Activated B cell treated with CpG ODN at 0.5 μM for 24 hours (primary cell): ENCODE data around the gene LHX1. TPM values are rescaled to one million over a fixed set of nuclear protein-coding genes. Genes with fewer than 3 reads are reported as not detected.

Source experiments
- ATAC-seq: fragments of 200-7000 bp; cut with Tn5 transposase; one replicate; pipeline ENCODE4 v1.10.0; 2021; ENCODE audit warnings: low read depth, mild to moderate bottlenecking, moderate library complexity
- CTCF ChIA-PET: fragments of 350-600 bp; sonication (Branson Sonifier 250); formaldehyde crosslinking; loops from one replicate; lab custom pipeline; 2021; ENCODE audit warnings: antibody characterized with exemption; lab: Charles Lee
- POLR2A ChIA-PET: fragments of 350-600 bp; sonication (Branson Sonifier 250); formaldehyde crosslinking; loops from one replicate; lab custom pipeline; 2021; ENCODE audit warnings: antibody characterized with exemption; lab: Charles Lee
- DNase-seq: peaks from one replicate; pipeline ENCODE4 v3.0.0; 2022
- H3K27ac Mint-ChIP-seq: one replicate; pipeline ENCODE4 v1.8.0; 2020; ENCODE audit warnings: mixed read lengths
- H3K27me3 Mint-ChIP-seq: one replicate; pipeline ENCODE4 v1.8.0; 2021; ENCODE audit warnings: mixed read lengths
- H3K36me3 Mint-ChIP-seq: one replicate; pipeline ENCODE4 v1.8.0; 2021; ENCODE audit warnings: low read depth, mixed read lengths
- H3K4me1 Mint-ChIP-seq: one replicate; pipeline ENCODE4 v1.8.0; 2021; ENCODE audit warnings: mixed read lengths
- H3K4me3 Mint-ChIP-seq: one replicate; pipeline ENCODE4 v1.8.0; 2020; ENCODE audit warnings: mild to moderate bottlenecking, mixed read lengths
- H3K9me3 Mint-ChIP-seq: one replicate; pipeline ENCODE4 v1.8.0; 2020; ENCODE audit warnings: mixed read lengths
- CTCF ChIP-seq: fragments of 200-600 bp; IDR thresholded peaks from one replicate; pipeline ENCODE4 v1.8.0; 2022; ENCODE audit warnings: antibody characterized with exemption, mild to moderate bottlenecking
- intact Hi-C: fragments of 100-400 bp; cut with micrococcal nuclease; formaldehyde crosslinking; loops from one replicate; pipeline ENCODE4 v1.15.1; 2024
- total RNA-seq: library from RNA; stranded (reverse); gene quantifications from 2 replicates; pipeline ENCODE4 v1.2.3, GENCODE V29; 2022

LHX1 gene
- total RNA-seq, 1 donor from 2014 or later = not detected

- no peak overlapping the region for H3K27ac Mint-ChIP-seq
- ChIA-PET POLR2A (no interaction called here), CTCF (no interaction called here)
- no peaks in the 10 kb centered on the region for H3K27me3 Mint-ChIP-seq
- no peak for TF ChIP-seq CTCF
- H3K4me3 Mint-ChIP-seq = no peak overlapping the region
- intact Hi-C loops = no loop called here
- H3K9me3 Mint-ChIP-seq = no peaks in the 10 kb centered on the region
- H3K36me3 Mint-ChIP-seq = peaks cover 74% of the 10 kb centered on the region
- no peak for DNase-seq
- ATAC-seq = no peak
- H3K4me1 Mint-ChIP-seq = peaks cover under 1% of the 10 kb centered on the region
Measured at GRCh38 chr17:36989173-36989572, 51.9 kb downstream of the LHX1 start.

- Mint-ChIP-seq H3K4me3 (no peak overlapping the region), H3K36me3 (peaks cover 84% of the 10 kb centered on the region), H3K27ac (no peak overlapping the region), H3K9me3 (no peaks in the 10 kb centered on the region), H3K4me1 (peaks cover 2% of the 10 kb centered on the region), H3K27me3 (no peaks in the 10 kb centered on the region)
- intact Hi-C loops = no loop called here
- ChIA-PET CTCF (no interaction called here), POLR2A (no interaction called here)
- DNase-seq (no peak), ATAC-seq (no peak)
- TF ChIP-seq CTCF = no peak
Measured at GRCh38 chr17:36992701-36993100, 55.4 kb downstream of the LHX1 start.

GRCh38 chr17:36993227-36993626 is 56.0 kb downstream of the LHX1 start:
- no peak for ATAC-seq
- CTCF ChIA-PET = no interaction called here
- no peak overlapping the region for H3K27ac Mint-ChIP-seq

More at GRCh38 chr17:36993227-36993626, 56.0 kb downstream of the LHX1 start:
- Mint-ChIP-seq H3K9me3 (no peaks in the 10 kb centered on the region), H3K4me1 (peaks cover 2% of the 10 kb centered on the region), H3K36me3 (peaks cover 88% of the 10 kb centered on the region), H3K4me3 (no peak overlapping the region), H3K27me3 (no peaks in the 10 kb centered on the region)
- no peak for DNase-seq
- intact Hi-C loops = no loop called here
- TF ChIP-seq CTCF = no peak
- POLR2A ChIA-PET = no interaction called here

Other genes starting within 250 kb of the LHX1 start
- 73.2 and 86.1 TPM in 2 replicates for gene AATF, start 11.5 kb downstream of the LHX1 start, total RNA-seq